Superior temporal gyrus (tissue), 1 donor: ENCODE data around the gene GALC.

Source experiments
- DNase-seq: peaks from one replicate; pipeline ENCODE4 v3.0.0-alpha.2; 2016; ENCODE audit errors: extremely low spot score

GALC gene

GRCh38 chr14:87955501-87955900 is 37.5 kb downstream of the GALC start:
- no peak for DNase-seq

DNA sequence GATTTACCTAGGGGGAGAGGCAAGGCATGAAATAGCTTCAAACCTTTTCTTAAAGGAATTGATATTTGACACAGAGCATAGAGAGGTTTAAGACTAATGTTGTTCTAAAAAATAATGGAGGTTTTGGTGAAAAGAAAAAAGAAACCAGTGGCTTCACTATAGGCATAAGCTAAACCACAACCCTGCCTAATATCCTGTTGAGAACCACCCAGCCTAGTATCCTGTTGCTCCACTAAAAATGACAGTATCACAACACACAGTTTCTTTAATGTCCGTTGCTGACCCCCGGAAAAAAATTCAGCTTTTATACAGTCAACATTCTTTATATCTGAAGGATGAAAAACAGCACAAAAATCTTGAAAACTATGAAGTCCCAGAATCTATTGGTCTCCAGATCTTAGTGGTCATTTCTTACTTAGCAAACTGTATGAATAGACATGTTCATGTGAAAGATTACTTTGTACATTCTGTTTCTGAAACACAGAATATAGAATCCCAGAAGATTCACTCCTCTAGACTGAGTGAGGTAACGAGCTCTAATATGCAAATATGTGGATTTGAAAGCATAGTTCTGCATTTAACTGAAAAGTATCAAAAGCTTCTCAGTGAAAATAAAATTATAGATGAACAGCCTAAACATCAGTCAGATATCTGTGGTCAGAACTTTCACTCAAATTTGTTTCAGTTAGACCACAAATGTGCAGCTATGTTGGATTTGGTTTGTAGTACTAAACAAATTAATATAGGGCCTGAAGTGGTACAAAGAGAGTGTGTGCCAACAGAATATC is 40.5 kb downstream of the GALC start:
- DNase-seq, result no peak

DNA sequence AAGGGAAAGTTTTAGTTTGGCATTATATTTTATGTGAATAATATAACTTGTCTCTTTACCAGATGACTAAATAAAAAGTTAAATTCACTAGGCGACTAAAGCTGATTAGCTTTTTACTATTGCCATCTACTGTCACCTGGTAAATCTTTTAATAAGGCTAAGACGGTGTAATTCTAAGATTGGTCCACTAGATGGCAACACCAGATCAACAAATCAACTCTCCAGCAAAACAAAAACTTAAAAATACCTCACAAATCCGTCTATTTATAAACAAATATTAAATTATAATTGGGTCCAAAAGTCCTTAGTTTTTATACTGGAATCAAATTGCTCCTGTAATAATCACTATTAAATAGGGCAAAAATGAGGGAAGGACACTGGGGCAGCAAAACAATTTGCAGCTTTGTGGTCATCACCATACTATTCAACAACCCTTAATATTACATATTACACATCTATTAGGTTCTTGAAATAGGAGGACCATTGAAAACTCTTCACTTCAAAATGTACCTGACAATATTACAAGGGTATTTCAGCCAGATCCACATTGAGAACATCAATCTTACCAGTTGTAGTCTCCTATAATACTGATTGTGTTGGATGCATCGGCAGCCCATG is 47.9 kb downstream of the GALC start:
- peak; percentile 86 for DNase-seq

DNA sequence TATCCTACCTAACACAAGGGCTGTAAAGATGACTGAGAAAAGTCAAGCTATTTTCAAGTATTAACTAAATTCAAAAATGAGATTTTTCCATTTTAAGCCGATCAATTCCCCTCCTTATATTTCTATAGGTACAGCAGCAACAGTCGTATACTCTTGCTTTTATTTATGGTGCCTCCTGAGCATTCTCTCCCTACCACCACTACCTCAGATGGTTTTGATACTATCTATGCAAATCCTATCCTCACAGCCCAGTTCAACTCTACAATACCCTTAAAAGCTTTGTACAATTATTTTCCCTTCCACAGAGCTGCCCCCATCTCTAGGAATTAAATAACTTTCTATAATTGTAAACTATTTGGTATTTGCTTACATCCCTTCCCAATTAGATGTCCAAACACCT is 52.1 kb downstream of the GALC start:
- DNase-seq, result no peak

DNA sequence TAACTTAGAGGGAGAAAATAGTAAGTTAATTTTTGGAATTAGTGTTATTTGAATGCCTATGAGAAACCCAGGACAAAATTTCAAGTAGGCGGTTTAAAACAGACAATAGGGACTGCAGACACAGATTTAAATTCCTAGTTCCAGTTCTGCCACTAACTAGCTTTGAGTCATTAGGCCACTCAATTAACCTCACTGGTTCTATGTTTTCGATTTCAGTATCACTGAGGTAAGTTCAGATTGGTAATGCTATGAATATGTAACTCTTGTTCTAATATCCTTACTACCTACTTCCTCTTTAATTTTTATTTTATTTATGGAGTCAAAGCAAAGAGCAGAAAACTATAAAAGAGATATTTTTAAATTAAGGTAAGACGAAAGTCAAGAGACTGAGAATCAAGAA is 52.6 kb downstream of the GALC start:
- DNase-seq, result no peak

DNA sequence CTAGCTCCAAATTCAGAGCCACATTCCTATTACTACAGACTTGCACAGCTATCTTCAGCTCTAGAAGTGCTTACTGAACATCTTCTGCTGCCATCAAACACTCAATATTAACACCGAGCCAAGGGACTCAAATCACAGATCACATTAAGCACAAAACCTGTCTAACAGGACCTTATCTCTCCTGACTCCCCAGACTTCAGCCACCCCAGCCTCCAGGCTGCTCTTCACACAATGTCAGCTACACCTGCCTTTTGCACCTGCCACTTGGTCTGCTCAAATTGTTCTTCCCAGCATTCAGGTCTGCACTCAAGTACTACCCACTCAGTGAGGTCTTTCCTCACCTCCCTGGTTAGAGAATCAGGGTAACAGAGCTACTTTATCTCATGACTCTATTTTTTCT is 57.1 kb downstream of the GALC start:
- no peak for DNase-seq

- no peak for DNase-seq
Observed at GRCh38 chr14:87935081-87935828, 57.7 kb downstream of the GALC start.

DNA sequence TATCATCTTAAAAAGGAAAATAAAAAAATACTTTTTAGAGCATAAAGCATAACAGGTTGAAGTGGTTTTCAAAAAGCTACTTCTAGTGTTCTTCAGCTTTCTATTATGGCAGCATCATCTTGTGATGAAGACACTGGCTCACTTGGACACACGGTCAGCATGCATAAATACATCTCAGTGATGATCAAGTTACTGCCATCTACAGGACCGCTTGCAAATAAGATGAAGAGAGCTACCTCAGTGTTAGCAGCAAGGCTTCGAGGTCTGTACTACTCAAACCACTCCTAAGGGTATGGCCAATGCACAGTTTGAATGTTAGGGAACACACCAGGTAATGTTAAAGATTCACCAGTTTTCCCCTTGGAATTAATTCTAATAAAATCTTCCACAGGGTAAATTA is 58.8 kb downstream of the GALC start:
- DNase-seq, result no peak

GRCh38 chr14:87916886-87917275 is 76.1 kb downstream of the GALC start:
- no peak for DNase-seq

DNA sequence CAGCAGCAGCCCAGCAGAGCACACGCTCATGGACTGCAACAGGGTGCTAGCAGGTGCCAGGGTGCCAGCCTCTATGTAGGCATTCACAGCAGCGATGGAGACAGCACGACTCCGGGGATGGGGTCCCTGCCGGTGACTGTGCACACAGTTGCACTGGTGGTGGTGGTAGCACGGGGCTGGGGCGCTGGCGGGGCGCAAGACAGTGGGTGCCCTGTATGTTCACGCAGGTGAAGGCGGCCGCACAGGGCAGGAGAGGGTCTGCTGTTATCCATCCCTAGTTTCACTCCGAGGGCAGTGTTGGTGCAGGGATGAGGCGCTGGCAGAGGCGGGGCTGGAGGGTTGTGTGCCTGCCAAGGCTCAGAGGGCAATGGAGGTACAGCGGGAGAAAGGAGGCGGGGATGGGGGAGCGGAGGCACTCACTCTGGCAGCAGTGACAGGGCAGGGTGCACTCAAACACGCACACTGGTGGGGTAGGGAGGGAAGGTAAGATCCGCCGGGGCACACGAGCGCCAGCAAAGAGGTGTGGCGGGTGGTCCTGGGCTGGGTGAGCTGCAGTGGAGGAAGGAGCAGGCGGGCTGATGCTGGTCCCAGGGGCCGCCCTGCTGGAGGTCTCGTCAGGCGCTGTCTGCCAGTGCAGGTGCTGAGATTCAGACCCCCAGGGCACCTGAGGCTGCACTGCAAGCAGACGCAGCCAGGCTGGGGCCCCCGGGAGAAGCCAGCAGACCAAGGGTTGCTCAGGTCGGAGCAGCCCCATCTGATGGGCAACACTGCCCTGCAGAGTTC is 76.7 kb downstream of the GALC start:
- DNase-seq, result no peak

DNA sequence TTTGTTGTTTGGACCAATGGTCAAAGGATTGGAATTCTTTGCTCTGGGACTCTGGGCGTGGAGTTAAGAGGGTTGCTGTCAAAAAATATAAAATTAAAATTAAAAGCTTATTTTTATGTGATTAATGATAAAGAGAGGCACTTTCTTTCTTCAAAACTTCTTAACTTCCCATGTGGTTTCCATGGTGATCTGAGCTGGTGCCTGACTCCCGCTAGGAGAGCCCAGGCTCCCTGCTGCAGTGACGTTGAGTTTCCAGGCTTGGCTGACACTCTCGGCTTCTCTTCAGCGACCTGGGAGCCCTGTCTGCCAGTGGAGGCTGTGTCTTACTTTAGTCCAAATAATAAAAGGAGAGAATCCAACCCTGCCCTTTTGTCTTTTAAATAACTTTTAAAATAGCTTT is 84.4 kb downstream of the GALC start:
- DNase-seq, result no peak

DNA sequence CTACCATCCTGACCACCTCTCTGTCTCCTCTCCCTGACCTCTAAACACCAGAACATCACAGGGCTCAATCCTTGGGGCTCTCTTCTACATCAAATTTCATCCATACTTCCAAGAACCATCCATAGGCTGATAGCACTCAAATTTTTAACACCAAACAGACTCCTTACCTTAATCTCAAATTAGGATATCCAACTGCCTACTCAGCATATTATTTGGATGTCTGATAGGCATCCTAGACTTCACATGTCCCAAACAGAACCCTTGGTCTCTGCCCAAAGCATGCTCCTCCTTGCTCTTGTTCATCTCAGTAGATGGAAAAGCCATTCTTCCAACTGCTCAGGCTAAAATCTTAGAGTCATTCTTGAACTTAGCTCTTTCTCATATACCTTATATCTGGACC is 91.3 kb downstream of the GALC start:
- no peak for DNase-seq

- peak; percentile 45 for DNase-seq
Observed at GRCh38 chr14:87901236-87901635, 91.7 kb downstream of the GALC start.

GRCh38 chr14:87899228-87899627 is 93.8 kb downstream of the GALC start:
- no peak for DNase-seq

GRCh38 chr14:87898301-87898700 is 94.7 kb downstream of the GALC start:
- DNase-seq, result no peak

DNA sequence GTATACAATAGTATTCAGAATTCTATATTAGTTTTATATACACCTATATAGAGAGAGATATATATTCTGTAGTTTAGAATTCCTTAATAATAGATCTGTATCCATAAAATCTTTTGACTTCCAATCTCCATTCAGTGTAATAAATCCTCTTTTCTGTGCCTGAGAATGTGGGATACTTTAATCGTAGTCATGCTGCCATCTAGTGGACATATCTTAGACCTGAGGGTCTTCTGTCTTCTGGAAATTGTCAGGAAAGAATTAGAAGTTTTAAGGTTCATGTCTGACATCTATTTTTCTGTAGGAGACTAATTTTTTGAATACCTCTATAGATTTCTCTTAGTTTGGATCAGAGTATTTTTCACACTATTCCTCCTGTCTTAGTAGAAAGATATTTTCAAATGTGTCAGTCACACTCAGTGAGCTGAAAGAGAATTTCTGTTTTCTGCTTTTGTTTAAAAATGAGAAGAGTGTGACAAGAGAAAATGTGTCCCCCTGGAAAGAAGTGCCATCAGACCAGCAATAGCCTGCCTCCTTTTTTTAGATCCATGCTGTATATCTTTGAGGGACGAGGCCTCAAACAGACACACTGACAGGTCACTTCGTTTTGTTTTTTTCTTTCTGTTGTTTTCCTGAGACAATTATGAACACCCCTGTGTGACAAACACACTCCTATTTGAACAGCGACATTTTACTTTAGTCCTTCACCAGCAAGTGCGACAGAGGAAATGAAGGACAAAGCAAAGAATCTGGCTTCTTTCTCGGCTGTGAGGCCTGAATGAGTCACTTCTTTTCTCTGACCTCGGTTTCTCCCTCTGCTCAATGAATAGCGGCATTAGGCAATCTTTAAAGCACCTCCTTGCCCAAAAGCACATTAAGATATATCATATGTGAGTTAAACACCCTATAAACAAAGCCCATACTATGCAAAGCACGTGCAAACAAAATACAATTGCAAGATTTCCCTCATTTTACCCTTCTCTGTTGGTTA is 96.3 kb downstream of the GALC start:
- DNase-seq, result peak; percentile 90

DNA sequence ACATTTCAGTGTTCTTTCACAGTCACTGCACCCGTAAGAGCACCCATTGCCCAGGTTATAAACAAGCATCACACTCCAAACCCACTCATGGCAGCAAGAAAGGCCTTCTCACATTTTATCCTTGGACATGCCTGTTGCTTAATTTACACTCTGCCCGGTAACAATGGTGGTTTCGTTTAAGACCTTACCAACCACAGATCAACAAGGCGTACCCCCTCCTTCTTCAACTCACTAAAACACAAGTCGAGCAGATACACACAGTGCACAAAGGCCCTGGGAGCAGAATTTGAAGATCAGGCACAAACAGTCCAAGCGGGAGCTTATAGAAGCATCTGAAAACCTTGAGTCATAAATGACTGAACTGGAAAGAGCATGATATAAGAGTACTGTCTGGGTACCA is 98.1 kb downstream of the GALC start:
- no peak for DNase-seq

- DNase-seq, result no peak
Observed at GRCh38 chr14:87892763-87893162, 100.2 kb downstream of the GALC start.

DNA sequence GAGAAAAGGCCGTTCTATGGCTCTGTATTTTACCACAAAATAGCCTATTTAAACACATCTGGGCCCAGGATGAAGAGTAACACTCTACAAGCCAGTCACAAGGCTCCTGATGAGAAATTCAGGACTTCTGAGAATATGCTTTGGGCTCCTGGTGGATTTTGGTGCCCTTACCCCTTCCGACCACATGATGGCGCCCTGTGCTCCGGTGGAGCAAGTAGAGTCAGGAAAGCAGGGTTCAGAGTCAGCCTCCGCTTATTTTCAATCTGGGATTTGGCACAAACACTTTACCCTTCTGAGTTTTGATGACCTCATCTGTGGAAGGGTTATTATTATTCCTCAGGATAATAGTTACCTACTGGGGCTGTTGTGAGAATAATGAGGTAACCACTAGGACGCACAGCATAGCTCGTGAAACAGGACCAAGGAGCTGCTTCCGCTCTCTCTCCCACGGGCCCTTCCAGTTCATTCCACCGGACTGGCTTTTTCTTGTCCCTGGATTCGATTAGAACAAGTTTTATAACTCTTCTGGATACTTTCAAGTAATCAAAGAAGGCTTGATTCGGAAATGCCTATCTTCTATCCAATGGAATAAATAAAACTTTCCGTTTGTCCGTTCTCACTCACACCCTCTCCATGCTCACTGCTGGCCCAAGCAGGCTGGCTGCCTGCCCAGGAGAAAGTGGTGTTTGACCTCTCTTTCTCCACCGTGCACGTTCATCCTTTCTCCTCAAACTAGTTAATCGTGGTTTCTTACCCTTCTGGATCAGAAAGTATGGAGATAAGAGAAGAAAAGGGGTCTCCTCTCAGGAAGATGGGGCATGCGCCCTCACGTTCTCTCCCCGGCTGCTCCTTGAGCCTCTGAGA is 104.6 kb downstream of the GALC start:
- DNase-seq, result no peak

- no peak for DNase-seq
Observed at GRCh38 chr14:87883750-87884149, 109.2 kb downstream of the GALC start.
